ENCODE results near the gene ALKBH4.

DNA sequence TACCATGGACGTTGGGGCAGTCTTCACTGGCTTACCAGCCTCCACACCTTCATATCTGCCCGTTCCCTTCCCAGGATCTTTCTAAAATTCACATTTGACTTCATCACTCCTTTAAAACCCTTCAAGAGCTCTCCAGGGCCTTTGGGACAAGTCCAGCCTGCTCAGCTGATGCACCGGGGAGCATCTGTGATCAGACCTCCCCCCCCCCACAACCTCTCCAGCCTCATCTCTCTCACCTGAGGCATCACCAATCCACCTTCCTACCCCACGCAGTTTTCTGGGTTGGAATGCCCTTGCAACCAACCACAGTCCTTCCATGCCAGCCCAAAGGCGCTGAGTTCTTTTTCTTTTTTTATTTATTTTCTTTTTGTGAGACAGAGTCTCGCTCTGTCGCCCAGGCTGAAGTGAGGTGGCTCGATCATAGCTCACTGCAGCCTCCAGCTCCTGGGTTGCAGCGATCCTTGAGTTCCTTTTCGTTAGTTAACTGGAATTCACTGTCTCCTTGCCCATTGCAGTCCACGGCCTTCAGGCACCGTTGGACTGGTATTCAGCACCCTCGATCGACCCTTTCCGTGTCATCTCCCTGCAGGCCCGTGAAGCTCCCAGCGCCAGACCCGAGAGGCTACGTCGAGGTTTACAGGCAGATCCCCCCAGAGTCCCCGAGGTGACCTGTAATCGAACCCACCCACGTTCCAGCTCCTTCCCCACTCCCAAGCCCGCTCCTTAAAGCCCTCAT is 654 bp downstream of the ALKBH4 start:
- TF ChIP-seq CTCF (IDR thresholded peaks at IDR 0.05) (no peak), POLR2A (IDR thresholded peaks at IDR 0.05) (no peak)
